Esophagus squamous epithelium (tissue), 5 donors: ENCODE measurements around the gene CLTC. TPM values are rescaled to one million over a fixed set of nuclear protein-coding genes. Genes with fewer than 3 reads are reported as not detected.

Source experiments
- DNase-seq: peaks from one replicate; lab custom pipeline; 2025; lab: John Stamatoyannopoulos, UW
- H3K27ac ChIP-seq, 4 donors: fragments of 200-600 bp; sonication (generic); one replicate each; pipeline ENCODE4 v1.5.1; 2016 to 2019; ENCODE audit warnings: mild to moderate bottlenecking in 1 of 4
- H3K27me3 ChIP-seq, 4 donors: fragments of 200-600 bp; sonication (generic); 1 replicate in 3 of 4; 2 replicates in 1 of 4; pipeline versions ENCODE4 v1.5.1 to v1.6.0; 2017 to 2021; ENCODE audit warnings: antibody characterized with exemption in 1 of 4
- H3K36me3 ChIP-seq, 3 donors: fragments of 200-600 bp; sonication (generic); one replicate each; pipeline ENCODE4 v1.5.1; 2016 to 2019
- H3K4me1 ChIP-seq, 3 donors: fragments of 200-600 bp; sonication (generic); one replicate each; pipeline ENCODE4 v1.5.1; 2017 to 2019
- H3K4me3 ChIP-seq, 4 donors: fragments of 200-600 bp; sonication (generic); 1 replicate in 3 of 4; 2 replicates in 1 of 4; pipeline ENCODE4 v1.5.1; 2016 to 2019; ENCODE audit warnings: mild to moderate bottlenecking in 2 of 4, moderate library complexity in 1 of 4
- H3K9me3 ChIP-seq, 3 donors: fragments of 200-600 bp; sonication (generic); one replicate each; pipeline ENCODE4 v1.5.1; 2016 to 2019
- CTCF ChIP-seq, 6 experiments: fragments of 450-650 bp in 4 of 6; fragments of 200-600 bp in 2 of 6; sonication (generic) in 2 of 6; IDR thresholded peaks; one replicate each; pipeline ENCODE4 v1.5.1; 2016 to 2019; ENCODE audit warnings: antibody characterized with exemption in 6 of 6, mild to moderate bottlenecking in 4 of 6, moderate library complexity in 4 of 6
- POLR2A ChIP-seq, 4 donors: fragments of 450-650 bp; IDR thresholded peaks; one replicate each; pipeline ENCODE4 v1.6.1; 2017; ENCODE audit warnings: antibody characterized with exemption in 4 of 4, mild to moderate bottlenecking in 4 of 4, moderate library complexity in 3 of 4
- WGBS, 2 donors: methylation state at CpG; one replicate each; pipeline ENCODE4 v1.1.5; 2018; 5-methylcytosine and 5-hydroxymethylcytosine counted together
- intact Hi-C: fragments of 100-400 bp; cut with DNase I; formaldehyde crosslinking; loops from one replicate; pipeline ENCODE4 v1.15.0; 2022
- total RNA-seq, 4 donors: library from RNA; depleted of rRNA; stranded (reverse); fragments of >200 nt; gene quantifications; one replicate each; pipeline ENCODE4 v1.1.0, GENCODE V29; 2016
- donor health status: DM: yes; HTN: yes; CAD: no.

CLTC gene
- total RNA-seq, 4 donors from 2014 or later, result 135 to 236 (median 201) TPM

GRCh38 chr17:59617156-59617732, 2.5 kb upstream of the CLTC start:
- H3K27ac ChIP-seq, result peak overlapping the region in 2 of 4 donors; percentile 58 to 100
- no peak overlapping the region for H3K4me3 ChIP-seq
- no peaks in the 10 kb centered on the region for H3K27me3 ChIP-seq
- WGBS, 2 donors, result 58 to 79% methylated on average over 1 of the region's 1 CpG
- no peak for DNase-seq
- intact Hi-C loops, result no loop called here
- TF ChIP-seq POLR2A (IDR thresholded peaks at IDR 0.05), result no peak
- no peak for TF ChIP-seq CTCF (IDR thresholded peaks at IDR 0.05)
- H3K9me3 ChIP-seq, result no peaks in the 10 kb centered on the region
- peaks cover 22 to 33% (median 24%) of the 10 kb centered on the region in 3 donors for H3K4me1 ChIP-seq
- no peaks in the 10 kb centered on the region for H3K36me3 ChIP-seq

- TF ChIP-seq POLR2A (IDR thresholded peaks at IDR 0.05) (peak in 1 of 4 donors; percentile 89), CTCF (IDR thresholded peaks at IDR 0.05) (no peak)
- no peak for DNase-seq
- Histone ChIP-seq H3K4me3 (peak overlapping the region; percentile 89 to 100 (median 94)), H3K27me3 (no peaks in the 10 kb centered on the region), H3K9me3 (no peaks in the 10 kb centered on the region), H3K4me1 (peaks cover 27 to 51% (median 34%) of the 10 kb centered on the region in 3 donors), H3K36me3 (no peaks in the 10 kb centered on the region), H3K27ac (peak overlapping the region; percentile 98 to 100 (median 99))
- 0% methylated on average over 5 to 11 of the region's 11 CpGs for WGBS, 2 donors
- intact Hi-C loops, result no loop called here
Observed at GRCh38 chr17:59619035-59619297, 729 bp upstream of the CLTC start.

- Histone ChIP-seq H3K27me3 (no peaks in the 10 kb centered on the region), H3K4me3 (peak overlapping the region; percentile 89 to 100 (median 94)), H3K27ac (peak overlapping the region; percentile 98 to 100 (median 99)), H3K9me3 (no peaks in the 10 kb centered on the region), H3K4me1 (peaks cover 27 to 61% (median 38%) of the 10 kb centered on the region in 3 donors), H3K36me3 (no peaks in the 10 kb centered on the region)
- intact Hi-C loops, result no loop called here
- WGBS, 2 donors, result 0 to 2% methylated on average over 5 to 6 of the region's 13 CpGs
- DNase-seq, result peak; percentile 46
- TF ChIP-seq CTCF (IDR thresholded peaks at IDR 0.05) (no peak), POLR2A (IDR thresholded peaks at IDR 0.05) (no peak)
Observed at GRCh38 chr17:59620064-59620359, 317 bp downstream of the CLTC start.

GRCh38 chr17:59620518-59621259, 994 bp downstream of the CLTC start:
- peak overlapping the region; percentile 98 to 100 (median 99) for H3K27ac ChIP-seq
- peak overlapping the region; percentile 89 to 100 (median 94) for H3K4me3 ChIP-seq
- TF ChIP-seq CTCF (IDR thresholded peaks at IDR 0.05) (no peak), POLR2A (IDR thresholded peaks at IDR 0.05) (no peak)
- no peaks in the 10 kb centered on the region for H3K36me3 ChIP-seq
- intact Hi-C loops, result no loop called here
- peaks cover 27 to 68% (median 42%) of the 10 kb centered on the region in 3 donors for H3K4me1 ChIP-seq
- no peaks in the 10 kb centered on the region for H3K9me3 ChIP-seq
- no peak for DNase-seq
- no peaks in the 10 kb centered on the region for H3K27me3 ChIP-seq
- 2% methylated on average over 12 to 14 of the region's 14 CpGs for WGBS, 2 donors

- H3K27ac ChIP-seq, result peak overlapping the region in 1 of 4 donors; percentile 100
- H3K9me3 ChIP-seq, result no peaks in the 10 kb centered on the region
- TF ChIP-seq CTCF (IDR thresholded peaks at IDR 0.05), result no peak
- TF ChIP-seq POLR2A (IDR thresholded peaks at IDR 0.05), result no peak
- intact Hi-C loops, result no loop called here
- no peaks in the 10 kb centered on the region for H3K36me3 ChIP-seq
- H3K4me3 ChIP-seq, result peak overlapping the region in 2 of 4 donors; percentile 92 to 100
- H3K4me1 ChIP-seq, result peaks cover 27 to 79% (median 44%) of the 10 kb centered on the region in 3 donors
- 31 to 39% methylated on average over 4 of the region's 4 CpGs for WGBS, 2 donors
- DNase-seq, result no peak
- no peaks in the 10 kb centered on the region for H3K27me3 ChIP-seq
Observed at GRCh38 chr17:59621771-59622170, 2.1 kb downstream of the CLTC start.
